ENCODE results near the gene TMEM54.

TMEM54 gene

DNA sequence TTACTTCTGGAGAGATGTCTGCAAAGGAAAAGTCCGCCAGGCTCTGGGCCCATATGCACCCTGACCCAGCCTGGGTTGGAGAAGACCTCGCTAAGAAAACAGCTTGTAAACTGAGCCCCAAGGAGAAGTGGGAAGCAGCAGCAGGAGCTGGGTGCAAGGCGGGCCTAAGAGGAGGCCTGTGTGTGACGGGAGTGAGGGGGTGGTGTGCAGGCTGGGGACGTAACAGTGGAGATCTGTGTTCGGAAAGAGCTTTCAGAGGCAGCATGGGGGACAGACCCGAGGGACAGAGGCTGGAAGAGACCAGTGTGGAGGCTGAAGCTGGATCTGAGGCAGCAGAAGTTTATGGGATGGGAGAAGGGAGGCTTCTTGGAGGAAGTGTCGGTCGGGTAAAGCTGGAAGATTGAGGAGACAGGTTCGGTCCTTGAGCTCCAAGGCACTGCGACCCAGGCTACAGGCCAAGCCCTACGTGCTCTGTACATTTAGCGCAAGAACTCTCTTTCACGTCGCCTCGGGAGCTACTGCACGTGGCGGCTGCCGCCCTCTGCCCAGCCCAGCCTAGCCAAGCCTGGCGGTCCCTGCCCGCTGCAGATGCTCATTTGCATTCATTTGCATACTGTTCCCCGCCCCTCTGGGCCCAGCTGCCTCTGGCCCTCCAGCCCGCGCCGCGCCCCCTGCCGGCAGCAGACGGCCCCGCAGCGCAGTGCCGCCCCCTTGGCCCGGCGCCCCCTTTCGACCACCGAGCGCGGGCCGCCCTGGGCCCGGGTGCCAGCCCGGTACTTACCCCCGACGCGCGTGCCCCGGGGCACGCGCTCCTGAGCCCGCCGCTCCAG is 8.6 kb downstream of the TMEM54 start:
- Histone ChIP-seq H3K27me3 (ENCODE audit: control insufficient read depth, insufficient read depth, low read length) (peaks cover 25% of the 10 kb centered on the region), H3K4me1 (ENCODE audit: control insufficient read depth, low read depth, low read length) (peaks cover 4% of the 10 kb centered on the region), H3K27ac (ENCODE audit: low read length) (no peak overlapping the region), H3K4me3 (ENCODE audit: low read length) (peak overlapping the region; percentile 66), H3K9me3 (ENCODE audit: control insufficient read depth, low read depth, low read length) (no peaks in the 10 kb centered on the region), H3K9ac (ENCODE audit: low read length) (no peak overlapping the region), H3K36me3 (ENCODE audit: control insufficient read depth, low read depth, low read length) (no peaks in the 10 kb centered on the region)

DNA sequence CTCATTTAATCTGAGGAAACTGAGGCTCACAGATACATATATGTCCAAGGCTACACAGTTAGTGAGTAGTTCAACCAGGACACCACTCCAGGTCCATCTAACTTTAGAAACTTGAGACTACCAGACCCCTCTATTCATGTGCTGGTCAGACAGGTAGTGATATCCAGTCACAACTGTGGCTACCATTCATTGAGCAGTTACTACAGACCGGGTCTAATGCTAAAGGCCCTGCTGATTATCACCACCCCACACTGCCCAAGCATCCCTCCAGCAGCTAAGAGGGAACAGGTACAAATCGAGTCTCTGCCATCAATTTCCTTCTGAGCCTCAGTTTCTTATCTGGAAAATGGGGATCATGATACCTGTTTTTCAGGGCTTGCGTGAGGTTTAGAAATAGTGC is 9.6 kb downstream of the TMEM54 start:
- Histone ChIP-seq H3K27me3 (ENCODE audit: control insufficient read depth, insufficient read depth, low read length) (peaks cover 32% of the 10 kb centered on the region), H3K9ac (ENCODE audit: low read length) (no peak overlapping the region), H3K4me1 (ENCODE audit: control insufficient read depth, low read depth, low read length) (peaks cover 4% of the 10 kb centered on the region), H3K4me3 (ENCODE audit: low read length) (no peak overlapping the region), H3K9me3 (ENCODE audit: control insufficient read depth, low read depth, low read length) (no peaks in the 10 kb centered on the region), H3K27ac (ENCODE audit: low read length) (no peak overlapping the region), H3K36me3 (ENCODE audit: control insufficient read depth, low read depth, low read length) (no peaks in the 10 kb centered on the region)

DNA sequence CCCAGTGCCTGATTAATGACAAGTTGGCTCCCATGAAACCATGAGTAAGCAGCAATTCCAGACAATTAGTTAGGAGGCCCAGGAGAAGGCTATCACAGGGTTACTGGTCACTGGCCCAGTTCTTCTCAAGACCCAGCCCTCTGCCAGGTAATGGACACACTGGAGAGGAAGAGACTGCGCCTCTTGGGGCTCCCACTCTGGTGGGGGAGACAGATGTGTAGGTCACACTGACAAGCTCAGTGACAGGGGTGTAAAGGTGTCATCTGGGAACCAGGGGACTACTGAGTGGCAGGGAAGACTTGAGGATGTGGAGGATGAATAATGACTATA is 10.0 kb downstream of the TMEM54 start:
- peaks cover 32% of the 10 kb centered on the region for H3K27me3 ChIP-seq (ENCODE audit: control insufficient read depth, insufficient read depth, low read length)
- H3K4me1 ChIP-seq (ENCODE audit: control insufficient read depth, low read depth, low read length), result peaks cover 4% of the 10 kb centered on the region
- H3K36me3 ChIP-seq (ENCODE audit: control insufficient read depth, low read depth, low read length), result no peaks in the 10 kb centered on the region
- no peak overlapping the region for H3K9ac ChIP-seq (ENCODE audit: low read length)
- no peaks in the 10 kb centered on the region for H3K9me3 ChIP-seq (ENCODE audit: control insufficient read depth, low read depth, low read length)
- H3K27ac ChIP-seq (ENCODE audit: low read length), result no peak overlapping the region
- no peak overlapping the region for H3K4me3 ChIP-seq (ENCODE audit: low read length)

GRCh38 chr1:32890516-32891240 is 10.5 kb downstream of the TMEM54 start:
- Histone ChIP-seq H3K36me3 (ENCODE audit: control insufficient read depth, low read depth, low read length) (no peaks in the 10 kb centered on the region), H3K4me1 (ENCODE audit: control insufficient read depth, low read depth, low read length) (peaks cover 4% of the 10 kb centered on the region), H3K9ac (ENCODE audit: low read length) (no peak overlapping the region), H3K9me3 (ENCODE audit: control insufficient read depth, low read depth, low read length) (no peaks in the 10 kb centered on the region), H3K27me3 (ENCODE audit: control insufficient read depth, insufficient read depth, low read length) (peaks cover 38% of the 10 kb centered on the region), H3K27ac (ENCODE audit: low read length) (no peak overlapping the region), H3K4me3 (ENCODE audit: low read length) (no peak overlapping the region)

DNA sequence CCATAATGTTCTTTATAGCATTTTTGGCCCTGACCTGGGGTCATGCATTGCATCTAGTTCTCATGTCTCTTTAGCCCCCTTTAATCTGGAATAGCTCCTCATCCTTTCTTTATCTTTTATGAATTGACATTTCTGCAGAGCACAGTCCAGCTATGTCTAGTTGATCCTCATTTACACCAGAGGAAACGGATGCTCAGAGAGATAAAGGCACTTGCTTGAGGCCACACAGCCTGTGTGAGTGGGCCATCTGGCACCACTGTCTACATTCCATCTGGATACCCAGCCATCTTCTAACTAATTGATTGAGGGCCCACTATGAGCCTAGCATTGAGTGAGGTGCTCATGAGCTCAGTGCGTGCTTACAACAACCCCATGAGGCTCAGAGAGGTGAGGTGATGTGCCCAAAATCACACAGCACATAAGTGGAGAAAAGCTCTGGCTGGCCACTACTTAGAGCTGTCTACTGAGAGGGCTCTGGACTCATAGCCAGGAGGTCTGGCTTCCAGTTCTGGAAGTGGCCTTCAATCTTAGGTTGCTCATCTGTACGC is 11.4 kb downstream of the TMEM54 start:
- Histone ChIP-seq H3K4me3 (ENCODE audit: low read length) (no peak overlapping the region), H3K36me3 (ENCODE audit: control insufficient read depth, low read depth, low read length) (no peaks in the 10 kb centered on the region), H3K27me3 (ENCODE audit: control insufficient read depth, insufficient read depth, low read length) (peaks cover 46% of the 10 kb centered on the region), H3K27ac (ENCODE audit: low read length) (no peak overlapping the region), H3K4me1 (ENCODE audit: control insufficient read depth, low read depth, low read length) (peaks cover 4% of the 10 kb centered on the region), H3K9ac (ENCODE audit: low read length) (no peak overlapping the region), H3K9me3 (ENCODE audit: control insufficient read depth, low read depth, low read length) (no peaks in the 10 kb centered on the region)

DNA sequence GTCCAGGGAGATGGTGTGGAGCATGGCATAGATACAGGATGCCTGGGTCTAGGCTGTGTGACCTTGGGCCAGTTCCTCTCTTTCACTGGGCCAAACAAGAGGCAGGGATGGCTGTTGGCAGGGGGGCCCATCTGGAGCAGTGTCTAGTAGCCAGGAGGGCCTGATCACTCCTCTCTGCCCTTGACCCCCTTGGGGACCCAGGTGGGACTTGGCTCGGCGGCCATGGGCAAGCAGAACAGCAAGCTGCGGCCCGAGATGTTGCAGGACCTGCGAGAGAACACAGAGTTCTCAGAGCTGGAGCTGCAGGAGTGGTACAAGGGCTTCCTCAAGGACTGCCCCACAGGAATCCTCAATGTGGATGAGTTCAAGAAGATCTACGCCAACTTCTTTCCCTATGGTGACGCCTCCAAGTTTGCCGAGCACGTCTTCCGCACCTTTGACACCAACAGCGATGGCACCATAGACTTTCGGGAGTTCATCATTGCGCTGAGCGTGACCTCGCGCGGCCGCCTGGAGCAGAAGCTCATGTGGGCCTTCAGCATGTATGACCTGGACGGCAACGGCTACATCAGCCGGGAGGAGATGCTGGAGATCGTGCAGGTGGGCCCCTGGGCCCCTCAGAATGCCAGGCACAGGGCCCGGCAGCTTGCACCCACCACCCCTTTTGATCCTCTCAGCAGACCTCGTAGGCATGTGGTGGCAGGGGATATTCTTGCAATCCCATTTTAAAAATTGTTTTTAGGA is 12.3 kb downstream of the TMEM54 start:
- Histone ChIP-seq H3K4me3 (ENCODE audit: low read length) (no peak overlapping the region), H3K36me3 (ENCODE audit: control insufficient read depth, low read depth, low read length) (no peaks in the 10 kb centered on the region), H3K27me3 (ENCODE audit: control insufficient read depth, insufficient read depth, low read length) (peaks cover 46% of the 10 kb centered on the region)

DNA sequence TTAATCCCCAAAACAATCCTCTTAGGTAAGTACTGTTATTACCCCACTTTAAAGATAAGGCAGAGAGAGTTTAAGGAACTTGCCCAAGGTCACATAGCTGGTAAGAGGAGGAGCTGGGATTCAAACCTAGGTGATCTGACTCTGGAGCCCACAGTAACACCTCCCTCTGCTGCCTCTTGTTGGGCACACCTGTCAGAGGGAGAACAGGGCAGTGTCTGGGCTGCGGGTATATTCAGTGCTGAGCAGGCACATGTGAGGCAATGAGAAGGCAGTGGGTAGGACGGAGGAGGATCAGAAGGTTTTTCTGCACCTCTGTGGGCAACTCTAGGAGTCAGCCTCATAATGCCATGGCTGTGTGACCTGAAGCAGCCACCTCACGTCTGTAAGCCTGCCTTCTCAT is 13.1 kb downstream of the TMEM54 start:
- Histone ChIP-seq H3K4me1 (ENCODE audit: control insufficient read depth, low read depth, low read length) (no peaks in the 10 kb centered on the region), H3K27ac (ENCODE audit: low read length) (no peak overlapping the region), H3K27me3 (ENCODE audit: control insufficient read depth, insufficient read depth, low read length) (peaks cover 46% of the 10 kb centered on the region), H3K9me3 (ENCODE audit: control insufficient read depth, low read depth, low read length) (no peaks in the 10 kb centered on the region), H3K4me3 (ENCODE audit: low read length) (no peak overlapping the region), H3K9ac (ENCODE audit: low read length) (no peak overlapping the region), H3K36me3 (ENCODE audit: control insufficient read depth, low read depth, low read length) (no peaks in the 10 kb centered on the region)

More for the DNA sequence above, 12.3 kb downstream of the TMEM54 start:
- no peak overlapping the region for H3K27ac ChIP-seq (ENCODE audit: low read length)
- H3K9me3 ChIP-seq (ENCODE audit: control insufficient read depth, low read depth, low read length), result no peaks in the 10 kb centered on the region
- H3K9ac ChIP-seq (ENCODE audit: low read length), result no peak overlapping the region
- H3K4me1 ChIP-seq (ENCODE audit: control insufficient read depth, low read depth, low read length), result peaks cover under 1% of the 10 kb centered on the region

DNA sequence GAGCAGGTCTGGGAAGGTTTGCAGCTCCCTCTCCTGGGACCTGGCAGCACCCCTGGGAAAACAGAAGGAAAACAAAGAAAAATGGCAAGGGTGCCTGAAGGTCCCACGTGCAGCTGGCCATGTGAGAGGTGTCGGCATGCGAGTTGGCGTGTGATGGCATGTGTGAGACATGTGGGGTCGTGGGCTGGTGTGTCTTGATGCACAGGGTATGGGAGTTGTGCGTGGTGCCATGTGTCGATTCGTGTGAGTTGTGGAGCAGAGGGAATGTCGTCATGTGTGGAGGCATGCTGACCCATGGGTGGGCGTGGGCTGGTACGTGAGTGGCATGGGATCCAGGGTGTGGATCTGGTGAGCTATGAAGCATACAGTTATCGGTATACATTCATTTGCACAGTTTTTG is 13.6 kb downstream of the TMEM54 start:
- Histone ChIP-seq H3K4me1 (ENCODE audit: control insufficient read depth, low read depth, low read length) (no peaks in the 10 kb centered on the region), H3K36me3 (ENCODE audit: control insufficient read depth, low read depth, low read length) (no peaks in the 10 kb centered on the region), H3K27ac (ENCODE audit: low read length) (no peak overlapping the region), H3K9ac (ENCODE audit: low read length) (no peak overlapping the region), H3K27me3 (ENCODE audit: control insufficient read depth, insufficient read depth, low read length) (peaks cover 45% of the 10 kb centered on the region), H3K9me3 (ENCODE audit: control insufficient read depth, low read depth, low read length) (no peaks in the 10 kb centered on the region), H3K4me3 (ENCODE audit: low read length) (no peak overlapping the region)

DNA sequence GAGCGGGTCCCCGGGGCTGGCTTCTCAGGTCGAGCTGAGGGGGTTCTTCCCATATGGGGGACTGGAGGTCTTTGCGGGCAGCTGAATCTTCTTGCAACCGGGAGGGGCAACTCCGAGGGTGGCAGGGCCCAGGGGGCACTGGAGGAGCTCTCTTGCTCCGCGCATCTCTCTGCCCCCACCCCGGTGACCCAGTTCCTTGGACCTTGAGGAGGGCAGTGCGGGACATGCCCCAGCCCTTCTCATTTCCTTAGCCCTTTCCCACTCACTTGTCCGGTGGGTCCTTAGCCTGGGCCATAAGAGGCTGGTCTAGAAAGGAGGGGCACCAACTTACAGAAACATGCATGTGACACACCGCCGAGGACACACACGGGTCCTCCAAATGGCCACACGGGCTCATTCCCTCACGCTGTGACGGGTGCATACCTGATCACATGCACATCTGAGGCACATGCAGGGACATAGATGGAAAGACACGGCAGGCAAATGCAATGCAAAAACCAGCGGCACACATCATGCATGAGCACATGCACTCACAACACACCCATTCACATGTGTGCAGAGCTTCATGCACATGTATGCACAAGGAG is 14.3 kb downstream of the TMEM54 start:
- peaks cover 38% of the 10 kb centered on the region for H3K27me3 ChIP-seq (ENCODE audit: control insufficient read depth, insufficient read depth, low read length)
- no peaks in the 10 kb centered on the region for H3K9me3 ChIP-seq (ENCODE audit: control insufficient read depth, low read depth, low read length)
- peaks cover 5% of the 10 kb centered on the region for H3K4me1 ChIP-seq (ENCODE audit: control insufficient read depth, low read depth, low read length)
- no peak overlapping the region for H3K4me3 ChIP-seq (ENCODE audit: low read length)
- no peak overlapping the region for H3K27ac ChIP-seq (ENCODE audit: low read length)
- no peaks in the 10 kb centered on the region for H3K36me3 ChIP-seq (ENCODE audit: control insufficient read depth, low read depth, low read length)
- H3K9ac ChIP-seq (ENCODE audit: low read length), result no peak overlapping the region

DNA sequence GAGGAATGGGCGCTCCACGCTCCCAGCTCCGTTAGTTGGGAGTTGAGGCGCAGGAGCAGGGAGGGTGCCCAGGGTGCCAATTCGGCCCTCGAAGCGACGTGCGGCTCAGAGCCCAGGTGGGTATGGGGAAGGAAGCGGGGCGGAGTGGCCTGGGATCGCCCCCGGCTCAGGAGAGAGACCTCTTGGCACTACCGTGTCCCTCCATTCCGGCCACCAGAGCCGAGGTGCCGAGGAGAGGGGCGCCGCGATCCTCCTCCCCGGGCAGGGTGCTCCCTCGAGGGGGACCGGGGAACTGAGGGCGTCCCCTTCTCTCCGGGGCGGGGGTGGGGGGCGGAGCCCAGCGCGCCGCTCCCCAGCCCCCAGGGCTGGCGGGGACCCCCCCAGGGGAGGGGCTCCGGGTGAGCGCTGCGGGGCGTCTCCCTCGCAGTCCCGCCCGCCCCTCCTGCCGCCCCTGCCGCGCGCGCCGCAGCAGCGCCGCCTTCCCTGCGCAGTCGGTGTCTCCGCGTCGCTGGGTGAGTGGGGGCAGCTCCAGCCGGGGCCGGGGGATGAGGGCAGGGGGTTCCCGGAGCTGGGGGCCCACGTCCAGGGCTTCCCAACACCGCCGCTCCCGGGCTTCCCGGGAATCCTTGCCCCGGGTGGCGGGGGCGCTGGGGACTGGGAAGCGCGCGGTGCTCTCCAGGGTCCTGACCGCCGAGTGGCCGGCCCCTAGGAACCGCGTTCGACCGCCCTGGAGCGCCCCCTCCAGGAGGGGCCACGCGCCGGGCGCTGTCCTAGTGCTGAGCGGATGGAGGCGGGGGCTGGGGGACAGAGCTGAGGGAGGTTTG is 15.0 kb downstream of the TMEM54 start, which contains the start of gene HPCA:
Gene HPCA (plus strand): TSS at position 488 of the 824 bp plus-strand sequence. CDS start 2,408 bp downstream, outside the sequence.
- no peak within 1 kb of the TSS for H3K9ac ChIP-seq (ENCODE audit: low read length)
- peaks cover 7% of the 10 kb centered on the region for H3K4me1 ChIP-seq (ENCODE audit: control insufficient read depth, low read depth, low read length)
- no peaks in the 10 kb centered on the region for H3K36me3 ChIP-seq (ENCODE audit: control insufficient read depth, low read depth, low read length)
- no peak within 1 kb of the TSS for H3K27ac ChIP-seq (ENCODE audit: low read length)
- peaks cover 31% of the 10 kb centered on the region for H3K27me3 ChIP-seq (ENCODE audit: control insufficient read depth, insufficient read depth, low read length)
- H3K9me3 ChIP-seq (ENCODE audit: control insufficient read depth, low read depth, low read length), result no peaks in the 10 kb centered on the region
- peak within 1 kb of the TSS; percentile 11 for H3K4me3 ChIP-seq (ENCODE audit: low read length)
